Prostate gland (tissue), 2 donors: ENCODE results near the gene EGFLAM.

Experiments used
- POLR2A ChIP-seq: fragments of 450-650 bp; IDR thresholded peaks from one replicate; pipeline ENCODE4 v1.6.1; 2016; ENCODE audit warnings: antibody characterized with exemption, mild to moderate bottlenecking
- TF ChIP-seq, protein P1 (sequence below), 4 experiments: fragments of 200-600 bp in 2 of 4; fragments of 450-650 bp in 2 of 4; sonication (generic) in 2 of 4; IDR thresholded peaks; 1 replicate in 3 of 4; 2 replicates in 1 of 4; pipeline ENCODE4 v1.5.1; 2016 to 2019; ENCODE audit warnings: antibody characterized with exemption in 4 of 4, mild to moderate bottlenecking in 2 of 4, moderate library complexity in 2 of 4

DNA sequence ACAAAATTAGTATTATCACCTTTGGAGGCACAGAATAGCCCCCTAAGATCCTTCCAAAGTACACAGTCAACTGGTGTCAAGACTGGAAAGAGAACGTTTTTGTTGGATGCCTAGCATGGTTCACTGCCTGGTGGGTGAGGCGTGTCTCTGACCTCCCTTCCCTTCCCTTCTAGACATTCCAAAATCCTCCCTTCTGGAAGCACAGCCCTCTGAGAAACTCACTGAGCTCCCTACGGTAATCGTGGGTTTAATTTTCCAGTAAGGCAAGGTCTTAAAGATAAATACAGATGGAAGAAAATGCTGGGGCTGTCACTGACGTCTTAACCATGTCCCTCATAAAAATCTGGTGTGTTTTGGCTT is 159.3 kb downstream of the EGFLAM start:
- TF ChIP-seq, protein P1, sequence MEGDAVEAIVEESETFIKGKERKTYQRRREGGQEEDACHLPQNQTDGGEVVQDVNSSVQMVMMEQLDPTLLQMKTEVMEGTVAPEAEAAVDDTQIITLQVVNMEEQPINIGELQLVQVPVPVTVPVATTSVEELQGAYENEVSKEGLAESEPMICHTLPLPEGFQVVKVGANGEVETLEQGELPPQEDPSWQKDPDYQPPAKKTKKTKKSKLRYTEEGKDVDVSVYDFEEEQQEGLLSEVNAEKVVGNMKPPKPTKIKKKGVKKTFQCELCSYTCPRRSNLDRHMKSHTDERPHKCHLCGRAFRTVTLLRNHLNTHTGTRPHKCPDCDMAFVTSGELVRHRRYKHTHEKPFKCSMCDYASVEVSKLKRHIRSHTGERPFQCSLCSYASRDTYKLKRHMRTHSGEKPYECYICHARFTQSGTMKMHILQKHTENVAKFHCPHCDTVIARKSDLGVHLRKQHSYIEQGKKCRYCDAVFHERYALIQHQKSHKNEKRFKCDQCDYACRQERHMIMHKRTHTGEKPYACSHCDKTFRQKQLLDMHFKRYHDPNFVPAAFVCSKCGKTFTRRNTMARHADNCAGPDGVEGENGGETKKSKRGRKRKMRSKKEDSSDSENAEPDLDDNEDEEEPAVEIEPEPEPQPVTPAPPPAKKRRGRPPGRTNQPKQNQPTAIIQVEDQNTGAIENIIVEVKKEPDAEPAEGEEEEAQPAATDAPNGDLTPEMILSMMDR (IDR thresholded peaks at IDR 0.05), result no peak
- TF ChIP-seq POLR2A, result no peak
